HG03432 (cell line): Measurements from ENCODE around the gene ATP5PB.

ENCODE experiments used
- ATAC-seq: cut with Tn5 transposase; IDR thresholded peaks from one replicate; pipeline ENCODE4 v1.9.1; 2021; ENCODE audit warnings: mild to moderate bottlenecking, moderate library complexity; ENCODE audit not compliant: unreplicated experiment

ATP5PB gene

DNA sequence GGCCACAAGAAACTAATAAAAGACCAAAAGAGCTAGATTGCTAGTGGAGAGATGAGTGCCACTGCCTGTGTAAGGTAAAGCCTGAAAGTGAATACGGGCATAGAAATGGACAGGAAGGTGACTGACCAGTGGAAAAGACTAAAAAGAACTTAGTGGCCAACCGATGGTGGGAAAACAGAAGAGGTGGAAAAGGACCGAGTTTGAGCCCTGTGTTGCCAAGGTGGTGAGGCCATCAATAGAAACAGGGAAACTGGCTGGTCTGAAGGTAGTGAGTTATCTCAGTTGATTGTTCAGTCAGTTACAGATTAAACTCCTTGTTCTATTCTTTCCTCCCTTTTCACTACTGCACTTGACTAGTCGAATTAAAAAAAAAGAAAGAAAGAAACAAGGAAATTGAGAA, 2.7 kb upstream of the ATP5PB start:
- ATAC-seq = no peak

DNA sequence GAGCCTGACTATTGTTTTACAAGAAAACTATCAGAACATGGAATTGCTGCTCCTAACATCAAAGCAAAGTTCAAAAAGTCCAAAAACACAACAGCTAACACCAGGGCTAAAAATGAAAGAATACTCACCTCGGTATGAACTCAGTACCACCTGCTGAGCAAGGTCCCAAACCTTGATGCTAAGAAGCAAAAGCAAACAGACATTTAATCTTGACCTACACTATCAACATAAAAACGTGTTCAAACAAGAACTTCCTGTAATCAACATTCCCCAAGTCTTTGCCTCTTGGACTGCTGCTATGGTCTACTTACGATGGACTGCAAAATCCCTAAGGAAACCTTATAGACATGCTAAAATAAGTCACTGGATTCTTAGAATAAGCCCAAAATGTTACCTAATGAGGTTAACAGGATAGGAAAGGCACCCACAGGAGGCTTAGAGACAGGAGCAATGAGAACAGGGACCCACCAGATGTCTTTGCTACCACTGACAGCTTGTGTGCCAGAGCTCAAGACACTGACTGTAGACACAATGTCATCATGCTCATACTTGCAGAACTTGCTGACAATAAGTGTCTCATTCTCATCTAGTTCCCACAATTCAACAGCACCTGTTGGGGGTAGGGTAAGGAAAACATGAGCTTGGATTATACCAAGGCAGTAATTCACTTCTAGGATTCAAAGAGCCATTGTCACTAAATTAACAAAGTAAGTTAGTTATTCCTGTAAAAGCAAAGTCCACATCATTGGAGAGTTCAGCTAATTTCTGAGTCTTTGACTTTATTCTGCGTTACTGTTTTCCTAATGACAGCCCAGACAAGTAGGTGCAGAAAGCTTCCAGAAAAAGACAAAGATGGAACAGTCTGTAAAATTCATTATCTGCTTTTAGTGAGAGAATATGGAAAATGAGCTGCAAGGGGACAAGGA, 2.0 kb upstream of the ATP5PB start:
- ATAC-seq = no peak

- peak; percentile 37 for ATAC-seq
Observed at GRCh38 chr1:111448482-111448917, 764 bp upstream of the ATP5PB start.

GRCh38 chr1:111449703-111450017, 396 bp downstream of the ATP5PB start:
- ATAC-seq = no peak

- no peak for ATAC-seq
Observed at GRCh38 chr1:111450185-111450584, 921 bp downstream of the ATP5PB start.

DNA sequence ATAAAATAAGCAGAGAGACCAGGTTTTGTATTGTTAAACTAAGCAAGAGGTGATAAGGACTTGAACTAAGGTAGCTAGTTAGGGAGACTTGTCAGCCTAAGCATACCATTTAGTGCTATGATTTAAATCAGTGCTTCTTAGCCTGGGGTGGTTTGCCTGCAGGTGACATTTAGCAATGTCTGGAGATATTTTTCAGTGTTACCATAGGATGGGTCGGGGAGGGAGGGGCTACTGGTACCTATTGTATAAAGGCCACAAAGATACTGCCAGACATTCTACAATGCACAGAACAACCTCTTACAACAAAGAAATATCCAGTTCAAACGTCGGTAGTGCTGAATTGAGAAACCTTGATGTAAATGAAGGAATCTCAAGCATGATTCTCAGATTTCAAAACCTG, 3.3 kb downstream of the ATP5PB start:
- no peak for ATAC-seq

GRCh38 chr1:111453706-111454105, 4.4 kb downstream of the ATP5PB start:
- no peak for ATAC-seq

DNA sequence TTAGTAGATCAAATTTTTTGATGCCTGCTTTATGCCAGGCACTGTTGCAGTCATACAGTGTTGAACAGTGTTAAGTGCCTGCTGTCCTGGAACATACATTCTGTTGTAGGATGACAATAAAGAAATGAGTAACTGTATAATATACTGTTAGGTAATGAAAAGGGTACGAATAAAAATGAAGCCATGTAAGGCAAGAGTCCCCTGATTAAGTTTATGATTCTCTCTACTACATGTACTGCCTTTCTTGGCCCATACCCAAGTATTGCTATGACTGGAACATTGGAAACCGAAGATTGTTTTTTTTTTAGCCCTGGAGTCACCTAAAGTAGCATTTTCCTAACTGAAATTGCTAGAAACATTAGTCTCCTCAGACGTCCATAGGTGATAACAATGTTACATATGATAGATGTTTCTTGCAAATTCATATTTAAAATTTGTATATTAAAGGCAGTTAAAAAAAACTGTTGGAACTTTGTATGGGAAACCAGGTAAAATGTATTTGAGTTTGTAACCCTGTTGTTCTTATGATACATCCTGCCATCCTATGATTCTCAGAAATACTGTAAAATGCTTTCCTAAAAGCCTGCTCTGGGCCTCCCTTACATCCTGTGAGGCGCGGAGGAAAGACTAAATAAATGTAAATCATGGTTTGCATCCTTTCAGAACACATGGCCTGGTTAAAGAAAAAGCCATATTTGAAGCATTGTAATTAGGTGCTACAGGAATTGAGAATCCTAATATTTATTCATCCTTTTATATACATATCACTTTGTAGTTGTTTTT, 5.8 kb downstream of the ATP5PB start:
- no peak for ATAC-seq

DNA sequence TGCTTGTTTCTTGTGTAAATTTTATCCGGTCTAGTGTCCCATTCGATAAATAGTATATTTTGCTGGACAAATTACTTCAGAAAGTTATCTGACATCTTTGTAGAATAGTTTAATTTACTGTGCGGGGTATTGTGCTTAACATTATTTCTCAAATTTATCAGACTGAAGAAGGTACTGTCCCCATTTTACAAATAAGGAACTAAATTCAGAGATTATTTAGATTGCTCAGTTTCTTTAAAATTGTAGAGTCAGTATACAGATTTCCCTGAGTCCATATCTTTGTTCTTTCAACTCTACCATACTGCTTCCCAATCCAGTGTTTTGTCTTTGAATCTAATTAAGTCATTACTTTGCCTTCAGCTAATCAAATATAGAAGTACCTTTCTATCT, 6.4 kb downstream of the ATP5PB start:
- no peak for ATAC-seq

GRCh38 chr1:111461765-111462164, 12.5 kb downstream of the ATP5PB start:
- ATAC-seq = no peak

GRCh38 chr1:111462370-111463028, 13.2 kb downstream of the ATP5PB start:
- no peak for ATAC-seq

GRCh38 chr1:111463029-111463683, 13.9 kb downstream of the ATP5PB start:
- no peak for ATAC-seq

DNA sequence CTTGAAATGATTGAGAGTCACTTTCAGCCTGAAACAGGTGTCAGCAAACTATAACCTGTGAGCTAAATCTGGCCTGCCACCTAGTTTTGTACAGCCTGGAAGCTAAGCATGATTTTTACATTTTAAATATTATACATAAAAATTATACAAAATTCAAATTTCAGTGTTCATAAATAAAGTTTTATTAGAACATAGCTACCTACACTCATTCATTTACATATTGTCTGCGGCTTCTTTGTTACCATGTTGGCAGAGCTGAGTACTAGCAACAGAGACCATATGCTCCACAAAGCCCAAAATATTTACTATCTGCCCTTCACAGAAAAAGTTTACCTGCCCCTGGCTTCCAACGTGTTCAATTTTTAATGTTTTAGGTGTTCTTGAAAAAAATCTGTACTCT, 16.5 kb downstream of the ATP5PB start:
- ATAC-seq = no peak

DNA sequence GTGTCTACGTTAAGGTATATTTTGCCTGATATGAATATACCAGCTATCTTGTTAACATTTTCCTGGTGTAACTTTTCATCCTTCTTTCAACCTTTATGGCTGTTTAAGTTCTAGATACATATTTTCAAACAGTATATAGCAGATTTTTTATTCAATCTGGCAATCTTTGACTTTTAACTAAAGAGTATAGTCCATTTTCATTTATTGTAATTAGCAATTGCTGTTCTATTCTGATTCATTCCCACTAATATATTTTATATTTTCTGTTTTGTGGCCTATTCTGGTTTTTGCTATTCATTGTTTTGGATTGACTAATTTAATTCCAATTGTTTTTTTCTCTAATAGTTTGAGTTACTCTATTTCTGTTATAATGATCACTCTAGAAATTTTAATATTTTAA, 17.2 kb downstream of the ATP5PB start:
- no peak for ATAC-seq

DNA sequence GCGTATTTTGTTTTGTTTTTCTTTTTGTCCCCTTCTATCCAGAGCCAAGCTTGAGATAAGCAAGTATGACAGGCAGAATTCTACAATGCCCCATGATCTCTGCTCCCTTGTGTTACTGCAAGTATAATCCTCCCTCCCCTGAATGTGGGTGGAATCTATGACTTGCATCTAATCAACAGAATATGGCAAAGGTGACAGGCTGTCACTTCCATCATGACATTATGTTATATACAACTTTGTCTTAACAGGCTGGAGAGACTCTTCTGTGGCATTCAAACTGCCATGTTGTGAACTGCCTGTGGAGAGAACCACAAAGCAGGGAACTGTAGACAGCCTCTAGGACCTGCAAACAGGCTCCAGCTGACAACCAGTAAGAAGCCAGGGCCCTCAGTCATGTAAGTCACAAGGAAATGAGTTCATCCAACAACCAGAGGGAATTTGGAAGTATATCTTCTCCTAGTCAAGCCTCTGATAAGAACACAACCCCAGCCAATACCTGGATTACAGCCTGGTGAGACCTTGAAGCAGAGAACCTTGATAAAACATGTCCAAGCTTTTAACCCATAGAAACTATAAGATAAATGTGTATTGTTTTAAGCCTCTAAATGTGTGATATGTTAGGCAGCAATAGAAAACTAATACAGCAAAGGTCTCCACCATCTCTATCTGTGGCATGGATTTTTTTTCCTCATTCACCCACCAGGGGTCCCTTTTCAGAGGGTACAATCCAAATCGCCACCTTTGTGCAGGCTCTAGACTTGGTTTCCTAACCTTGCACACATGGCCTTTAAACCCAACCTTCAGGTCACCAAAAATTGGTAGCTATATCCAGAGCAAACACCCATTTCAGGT, 18.8 kb downstream of the ATP5PB start:
- no peak for ATAC-seq

DNA sequence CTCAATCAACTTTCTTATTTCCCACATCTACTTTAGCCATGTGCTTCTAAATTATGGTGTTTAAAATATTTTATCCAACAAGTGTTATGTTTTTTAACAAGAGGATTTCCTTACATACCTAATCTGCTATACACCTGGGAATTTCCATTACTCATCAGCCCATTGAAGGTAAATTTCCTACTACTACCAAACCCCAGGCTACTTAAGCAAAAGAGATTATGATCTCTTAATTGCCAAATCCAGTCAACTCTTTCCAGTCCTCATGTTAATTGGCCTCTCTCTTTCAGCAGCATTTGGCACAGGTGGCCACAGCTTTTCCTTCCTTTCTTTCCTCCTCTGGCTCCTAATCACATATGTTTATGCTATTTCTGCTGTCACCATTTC, 19.4 kb downstream of the ATP5PB start:
- ATAC-seq = no peak

DNA sequence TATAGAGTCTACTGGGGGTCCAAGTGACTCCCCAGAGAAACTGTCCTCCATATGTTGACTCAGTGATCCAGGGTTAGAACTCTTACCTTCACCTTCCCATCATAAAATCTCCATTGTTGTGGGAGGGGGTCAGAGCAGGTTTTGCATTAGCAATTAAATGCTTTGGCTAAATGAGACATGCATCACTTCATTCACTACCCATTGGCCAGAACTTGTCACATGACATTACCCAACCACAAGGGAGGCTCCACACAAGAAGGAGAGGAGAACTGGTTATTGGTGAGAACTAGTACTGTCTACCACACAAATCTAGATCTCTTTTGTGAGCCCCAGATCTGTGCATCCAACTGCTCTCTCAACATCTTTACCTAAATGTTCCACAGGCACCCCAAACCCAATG, 20.3 kb downstream of the ATP5PB start:
- ATAC-seq = no peak

- no peak for ATAC-seq
Observed at GRCh38 chr1:111470596-111470995, 21.3 kb downstream of the ATP5PB start.

GRCh38 chr1:111471012-111471411, 21.7 kb downstream of the ATP5PB start:
- ATAC-seq = peak; percentile 70

- no peak for ATAC-seq
Observed at GRCh38 chr1:111471538-111471937, 22.3 kb downstream of the ATP5PB start.
